Sigmoid colon (tissue), 3 donors: ENCODE data around the gene GRIN1.

Source experiments
- POLR2A ChIP-seq, 2 donors: fragments of 450-650 bp; IDR thresholded peaks; one replicate each; pipeline ENCODE4 v1.6.1; 2016; ENCODE audit warnings: antibody characterized with exemption in 2 of 2, mild to moderate bottlenecking in 2 of 2, moderate library complexity in 2 of 2
- TF ChIP-seq, protein P1 (sequence below), 4 experiments: fragments of 450-650 bp in 3 of 4; fragments of 200-600 bp in 1 of 4; IDR thresholded peaks; one replicate each; pipeline ENCODE4 v1.5.1; 2016 to 2019; ENCODE audit warnings: antibody characterized with exemption in 4 of 4, mild to moderate bottlenecking in 3 of 4, moderate library complexity in 2 of 4

DNA sequence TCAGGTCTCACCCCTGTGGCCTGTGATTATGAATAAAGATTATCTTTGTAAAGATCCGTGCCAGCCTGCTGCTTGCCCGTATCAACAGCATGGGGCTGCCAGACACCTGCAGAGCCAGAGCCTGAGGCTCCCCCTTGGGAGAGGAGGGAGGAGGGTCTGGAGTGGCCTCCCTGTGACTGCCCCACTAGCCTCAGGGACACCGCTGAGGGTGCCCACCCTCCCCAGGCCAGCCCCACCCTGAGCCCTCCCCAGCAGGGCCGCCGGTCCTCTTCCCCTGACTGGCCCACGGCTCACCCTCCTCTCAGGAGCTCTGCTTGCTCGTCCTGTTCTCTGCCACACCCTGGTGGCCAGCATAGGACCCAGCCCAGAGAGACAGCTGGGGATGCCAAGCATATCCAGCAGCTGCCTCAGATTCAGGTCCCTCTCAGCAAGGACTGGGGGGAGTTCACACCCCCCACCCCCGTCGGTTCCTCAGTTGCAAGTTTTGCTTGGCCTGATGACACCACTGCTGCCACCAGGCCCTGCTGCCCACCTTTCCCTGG lies 51.4 kb downstream of the GRIN1 start:
- no peak for TF ChIP-seq POLR2A (IDR thresholded peaks at IDR 0.05)
- TF ChIP-seq, protein P1, sequence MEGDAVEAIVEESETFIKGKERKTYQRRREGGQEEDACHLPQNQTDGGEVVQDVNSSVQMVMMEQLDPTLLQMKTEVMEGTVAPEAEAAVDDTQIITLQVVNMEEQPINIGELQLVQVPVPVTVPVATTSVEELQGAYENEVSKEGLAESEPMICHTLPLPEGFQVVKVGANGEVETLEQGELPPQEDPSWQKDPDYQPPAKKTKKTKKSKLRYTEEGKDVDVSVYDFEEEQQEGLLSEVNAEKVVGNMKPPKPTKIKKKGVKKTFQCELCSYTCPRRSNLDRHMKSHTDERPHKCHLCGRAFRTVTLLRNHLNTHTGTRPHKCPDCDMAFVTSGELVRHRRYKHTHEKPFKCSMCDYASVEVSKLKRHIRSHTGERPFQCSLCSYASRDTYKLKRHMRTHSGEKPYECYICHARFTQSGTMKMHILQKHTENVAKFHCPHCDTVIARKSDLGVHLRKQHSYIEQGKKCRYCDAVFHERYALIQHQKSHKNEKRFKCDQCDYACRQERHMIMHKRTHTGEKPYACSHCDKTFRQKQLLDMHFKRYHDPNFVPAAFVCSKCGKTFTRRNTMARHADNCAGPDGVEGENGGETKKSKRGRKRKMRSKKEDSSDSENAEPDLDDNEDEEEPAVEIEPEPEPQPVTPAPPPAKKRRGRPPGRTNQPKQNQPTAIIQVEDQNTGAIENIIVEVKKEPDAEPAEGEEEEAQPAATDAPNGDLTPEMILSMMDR (IDR thresholded peaks at IDR 0.05) = no peak
